ENCODE data around the gene TMEM178B. TPM values are rescaled to one million over a fixed set of nuclear protein-coding genes. Genes with fewer than 3 reads are reported as not detected.

TMEM178B gene
- total and polyA plus RNA-seq, 9 of the 15 experiments (the other 6 are each of a cell fraction or from before 2014, with no cell fraction given) = under 0.01 to 0.03 (median 0.01) TPM; not detected in 5

DNA sequence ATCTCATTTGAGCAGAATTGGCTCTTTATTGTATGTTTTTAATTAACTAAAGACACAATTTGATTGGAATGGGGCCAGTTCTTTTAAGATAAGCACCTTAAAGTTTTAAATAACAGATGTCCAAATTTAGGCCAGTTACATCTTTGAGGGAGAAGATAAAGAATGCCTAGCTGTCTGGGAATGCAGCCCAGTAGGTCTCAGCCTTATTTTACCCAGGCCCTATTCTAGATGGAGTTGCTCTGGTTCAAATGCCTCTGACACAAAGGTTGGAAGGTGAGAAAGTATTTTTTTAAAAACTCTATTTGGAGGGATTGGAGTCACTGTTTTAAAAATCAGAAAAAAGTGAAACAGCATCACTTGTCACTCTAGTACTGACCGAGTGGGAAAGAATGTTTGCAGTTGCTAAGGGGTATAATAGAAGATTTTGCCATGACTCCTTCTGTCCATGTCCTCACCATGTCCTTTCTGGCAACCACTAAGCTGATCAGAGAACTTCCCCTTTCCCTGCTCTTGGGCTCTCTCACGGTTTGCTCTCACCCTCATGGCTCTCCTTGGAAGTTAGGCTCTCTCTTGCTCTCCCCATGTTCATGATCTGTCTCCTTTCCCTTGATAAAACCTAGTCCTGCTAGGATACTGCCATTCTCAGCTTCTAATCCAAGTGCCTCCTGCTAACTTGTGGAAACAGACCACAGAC is 239.1 kb downstream of the TMEM178B start (continued):
- TF ChIP-seq PRPF4 (IDR thresholded peaks at IDR 0.05; ENCODE audit: insufficient read depth, low read depth, low read length, poor library complexity, severe bottlenecking) = no peak
- no peak for TF ChIP-seq ELK1 (CRISPR knock-in tag; IDR thresholded peaks at IDR 0.05)
- TF ChIP-seq HMBOX1 (IDR thresholded peaks at IDR 0.05) = no peak

- CTCF ChIA-PET (ENCODE audit: low intra/inter-chr PET ratio) = no interaction called here
- no peaks in the 10 kb centered on the region for H4K20me1 ChIP-seq (replicated peaks; ENCODE audit: control insufficient read depth, insufficient read depth, low read length)
- intact Hi-C loops (cut with micrococcal nuclease) = no loop called here
- in situ Hi-C loops (cut with MboI) = no loop called here
- FAIRE-seq (no peak), DNase-seq (ENCODE audit: extremely low read depth in 1 of 4, low spot score in 3 of 4) (no peak), ATAC-seq (no peak)
- no peaks in the 10 kb centered on the region for H3K9me3 ChIP-seq (replicated peaks; ENCODE audit: control insufficient read depth, insufficient read depth, low read depth, low read length)
- H3K27me3 ChIP-seq (ENCODE audit: control insufficient read depth in 2 of 2, insufficient read depth in 2 of 2, low read length in 2 of 2) = no peaks in the 10 kb centered on the region
- no peaks in the 10 kb centered on the region for H3K4me1 ChIP-seq (replicated peaks in 1 of 2; ENCODE audit: control insufficient read depth in 2 of 2, insufficient read depth in 2 of 2, low read length in 2 of 2)
- H2AFZ ChIP-seq (ENCODE audit: low read depth, low read length) = no peak overlapping the region
- H3K36me3 ChIP-seq (ENCODE audit: control insufficient read depth, insufficient read depth, low read length) = no peaks in the 10 kb centered on the region
- no peak overlapping the region for H3K4me3 ChIP-seq
- no peaks in the 10 kb centered on the region for H3K79me2 ChIP-seq (ENCODE audit: control insufficient read depth, insufficient read depth, low read length)
- no peak overlapping the region for H3K4me2 ChIP-seq (ENCODE audit: insufficient read depth, low read length)
- POLR2A ChIA-PET = no interaction called here
- no TSS peak for BruUV-seq (replicated peaks)
- 1% methylated on average over 5 of the region's 5 CpGs for WGBS (ENCODE audit: insufficient coverage, low coverage, missing lambda C conversion rate)
- no peak overlapping the region for H3K27ac ChIP-seq (ENCODE audit: extremely low read depth, low read depth, low read length)
- no peaks in the 10 kb centered on the region for H3K9me1 ChIP-seq (ENCODE audit: control insufficient read depth, insufficient read depth, low read length)
- no peak overlapping the region for H3K9ac ChIP-seq (ENCODE audit: insufficient read depth in 1 of 2, low read depth in 2 of 2, low read length in 2 of 2)
- TF ChIP-seq ETV6 (IDR thresholded peaks at IDR 0.05; ENCODE audit: borderline replicate concordance in 1 of 2, low read depth in 2 of 2, low read length in 1 of 2) (no peak), ETV6 (CRISPR knock-in tag; IDR thresholded peaks at IDR 0.05; ENCODE audit: borderline replicate concordance) (no peak), CHAMP1 (IDR thresholded peaks at IDR 0.05) (no peak), WHSC1 (IDR thresholded peaks at IDR 0.05; ENCODE audit: low read length) (no peak), NR4A1 (CRISPR knock-in tag; IDR thresholded peaks at IDR 0.05) (no peak), NR4A1 (tag; IDR thresholded peaks at IDR 0.05) (no peak), ZNF24 (IDR thresholded peaks at IDR 0.05) (no peak), SAFB (IDR thresholded peaks at IDR 0.05; ENCODE audit: borderline replicate concordance, low read depth, low read length) (no peak), ZNF431 (CRISPR knock-in tag; IDR thresholded peaks at IDR 0.05) (no peak), LEF1 (IDR thresholded peaks at IDR 0.05) (no peak), BMI1 (IDR thresholded peaks at IDR 0.05; ENCODE audit: low read length) (no peak), ZBTB8A (IDR thresholded peaks at IDR 0.05; ENCODE audit: partially characterized antibody) (no peak)
Observed at GRCh38 chr7:141313896-141314295, 240.0 kb downstream of the TMEM178B start.
